C4-2B (cell line): ENCODE results near the gene LRFN4.
A peak's percentile ranks its signal among the peaks of the same experiment; 100 is the strongest.

Experiments used
- ZFX ChIP-seq: fragments of 450-650 bp; IDR thresholded peaks from 2 replicates; pipeline ENCODE4 v1.6.1; 2017
- TF ChIP-seq, protein P1 (sequence below): fragments of 450-650 bp; conservative IDR thresholded peaks from 2 replicates; pipeline ENCODE4 v1.5.1; 2017; ENCODE audit warnings: mild to moderate bottlenecking

GRCh38 chr11:66842896-66843775, 13.7 kb upstream of the LRFN4 start, which contains the start of gene RCE1:
- TF ChIP-seq ZFX, result peak; percentile 95; the same call in 1 of the 2 replicates
- TF ChIP-seq, protein P1, sequence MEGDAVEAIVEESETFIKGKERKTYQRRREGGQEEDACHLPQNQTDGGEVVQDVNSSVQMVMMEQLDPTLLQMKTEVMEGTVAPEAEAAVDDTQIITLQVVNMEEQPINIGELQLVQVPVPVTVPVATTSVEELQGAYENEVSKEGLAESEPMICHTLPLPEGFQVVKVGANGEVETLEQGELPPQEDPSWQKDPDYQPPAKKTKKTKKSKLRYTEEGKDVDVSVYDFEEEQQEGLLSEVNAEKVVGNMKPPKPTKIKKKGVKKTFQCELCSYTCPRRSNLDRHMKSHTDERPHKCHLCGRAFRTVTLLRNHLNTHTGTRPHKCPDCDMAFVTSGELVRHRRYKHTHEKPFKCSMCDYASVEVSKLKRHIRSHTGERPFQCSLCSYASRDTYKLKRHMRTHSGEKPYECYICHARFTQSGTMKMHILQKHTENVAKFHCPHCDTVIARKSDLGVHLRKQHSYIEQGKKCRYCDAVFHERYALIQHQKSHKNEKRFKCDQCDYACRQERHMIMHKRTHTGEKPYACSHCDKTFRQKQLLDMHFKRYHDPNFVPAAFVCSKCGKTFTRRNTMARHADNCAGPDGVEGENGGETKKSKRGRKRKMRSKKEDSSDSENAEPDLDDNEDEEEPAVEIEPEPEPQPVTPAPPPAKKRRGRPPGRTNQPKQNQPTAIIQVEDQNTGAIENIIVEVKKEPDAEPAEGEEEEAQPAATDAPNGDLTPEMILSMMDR, result no peak
